Esophagus squamous epithelium (tissue), 5 donors: ENCODE data around the gene DEFB125. TPM values are rescaled to one million over a fixed set of nuclear protein-coding genes. Genes with fewer than 3 reads are reported as not detected.

ENCODE experiments used
- DNase-seq: peaks from one replicate; lab custom pipeline; 2025; lab: John Stamatoyannopoulos, UW
- H3K27ac ChIP-seq, 4 donors: fragments of 200-600 bp; sonication (generic); one replicate each; pipeline ENCODE4 v1.5.1; 2016 to 2019; ENCODE audit warnings: mild to moderate bottlenecking in 1 of 4
- H3K27me3 ChIP-seq, 4 donors: fragments of 200-600 bp; sonication (generic); 1 replicate in 3 of 4; 2 replicates in 1 of 4; pipeline versions ENCODE4 v1.5.1 to v1.6.0; 2017 to 2021; ENCODE audit warnings: antibody characterized with exemption in 1 of 4
- H3K36me3 ChIP-seq, 3 donors: fragments of 200-600 bp; sonication (generic); one replicate each; pipeline ENCODE4 v1.5.1; 2016 to 2019
- H3K4me1 ChIP-seq, 3 donors: fragments of 200-600 bp; sonication (generic); one replicate each; pipeline ENCODE4 v1.5.1; 2017 to 2019
- H3K4me3 ChIP-seq, 4 donors: fragments of 200-600 bp; sonication (generic); 1 replicate in 3 of 4; 2 replicates in 1 of 4; pipeline ENCODE4 v1.5.1; 2016 to 2019; ENCODE audit warnings: mild to moderate bottlenecking in 2 of 4, moderate library complexity in 1 of 4
- H3K9me3 ChIP-seq, 3 donors: fragments of 200-600 bp; sonication (generic); one replicate each; pipeline ENCODE4 v1.5.1; 2016 to 2019
- POLR2A ChIP-seq, 4 donors: fragments of 450-650 bp; IDR thresholded peaks; one replicate each; pipeline ENCODE4 v1.6.1; 2017; ENCODE audit warnings: antibody characterized with exemption in 4 of 4, mild to moderate bottlenecking in 4 of 4, moderate library complexity in 3 of 4
- WGBS, 2 donors: methylation state at CpG; one replicate each; pipeline ENCODE4 v1.1.5; 2018; 5-methylcytosine and 5-hydroxymethylcytosine counted together
- intact Hi-C: fragments of 100-400 bp; cut with DNase I; formaldehyde crosslinking; loops from one replicate; pipeline ENCODE4 v1.15.0; 2022
- total RNA-seq, 4 donors: library from RNA; depleted of rRNA; stranded (reverse); fragments of >200 nt; gene quantifications; one replicate each; pipeline ENCODE4 v1.1.0, GENCODE V29; 2016
- TF ChIP-seq, protein P1 (sequence below), 6 experiments: fragments of 450-650 bp in 4 of 6; fragments of 200-600 bp in 2 of 6; sonication (generic) in 2 of 6; IDR thresholded peaks; one replicate each; pipeline ENCODE4 v1.5.1; 2016 to 2019; ENCODE audit warnings: antibody characterized with exemption in 6 of 6, mild to moderate bottlenecking in 4 of 6, moderate library complexity in 4 of 6
- donor health status: DM: yes; HTN: yes; CAD: no.

Gene DEFB125
- total RNA-seq, 4 donors from 2014 or later = not detected

DNA sequence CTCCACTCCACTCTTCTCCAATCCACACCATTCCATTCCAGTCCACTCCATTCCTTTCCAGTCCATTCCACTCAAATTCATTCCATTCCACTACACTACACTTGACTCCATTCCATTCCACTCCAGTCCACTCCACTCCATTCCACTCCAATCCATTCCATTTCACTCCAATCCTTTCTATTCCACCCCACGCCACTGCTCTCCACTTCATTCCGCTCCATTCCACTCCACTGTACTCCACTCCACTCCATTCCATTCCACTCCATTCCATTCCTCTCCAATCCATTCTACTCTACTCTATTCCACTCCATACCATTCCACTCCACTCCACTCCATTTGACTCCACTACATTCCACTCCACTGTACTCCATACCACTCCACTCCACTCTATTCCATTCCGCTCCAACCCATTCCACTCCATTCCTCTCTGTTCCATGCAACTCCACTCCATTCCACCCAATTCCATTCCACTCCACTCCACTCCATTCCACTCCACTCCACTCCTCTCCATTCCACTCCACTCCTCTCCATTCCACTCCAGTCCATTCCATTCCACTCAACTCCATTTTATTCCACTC lies 23.4 kb upstream of the DEFB125 start:
- Histone ChIP-seq H3K9me3 (no peaks in the 10 kb centered on the region), H3K27ac (no peak overlapping the region), H3K4me1 (no peaks in the 10 kb centered on the region), H3K36me3 (no peaks in the 10 kb centered on the region), H3K4me3 (no peak overlapping the region), H3K27me3 (peaks cover 0 to 32% (median 0%) of the 10 kb centered on the region in 4 donors)
- no peak for DNase-seq
- 74 to 92% methylated on average over 3 of the region's 3 CpGs for WGBS, 2 donors
- intact Hi-C loops = no loop called here
- TF ChIP-seq, protein P1, sequence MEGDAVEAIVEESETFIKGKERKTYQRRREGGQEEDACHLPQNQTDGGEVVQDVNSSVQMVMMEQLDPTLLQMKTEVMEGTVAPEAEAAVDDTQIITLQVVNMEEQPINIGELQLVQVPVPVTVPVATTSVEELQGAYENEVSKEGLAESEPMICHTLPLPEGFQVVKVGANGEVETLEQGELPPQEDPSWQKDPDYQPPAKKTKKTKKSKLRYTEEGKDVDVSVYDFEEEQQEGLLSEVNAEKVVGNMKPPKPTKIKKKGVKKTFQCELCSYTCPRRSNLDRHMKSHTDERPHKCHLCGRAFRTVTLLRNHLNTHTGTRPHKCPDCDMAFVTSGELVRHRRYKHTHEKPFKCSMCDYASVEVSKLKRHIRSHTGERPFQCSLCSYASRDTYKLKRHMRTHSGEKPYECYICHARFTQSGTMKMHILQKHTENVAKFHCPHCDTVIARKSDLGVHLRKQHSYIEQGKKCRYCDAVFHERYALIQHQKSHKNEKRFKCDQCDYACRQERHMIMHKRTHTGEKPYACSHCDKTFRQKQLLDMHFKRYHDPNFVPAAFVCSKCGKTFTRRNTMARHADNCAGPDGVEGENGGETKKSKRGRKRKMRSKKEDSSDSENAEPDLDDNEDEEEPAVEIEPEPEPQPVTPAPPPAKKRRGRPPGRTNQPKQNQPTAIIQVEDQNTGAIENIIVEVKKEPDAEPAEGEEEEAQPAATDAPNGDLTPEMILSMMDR (IDR thresholded peaks at IDR 0.05) = no peak
- no peak for TF ChIP-seq POLR2A (IDR thresholded peaks at IDR 0.05)

DNA sequence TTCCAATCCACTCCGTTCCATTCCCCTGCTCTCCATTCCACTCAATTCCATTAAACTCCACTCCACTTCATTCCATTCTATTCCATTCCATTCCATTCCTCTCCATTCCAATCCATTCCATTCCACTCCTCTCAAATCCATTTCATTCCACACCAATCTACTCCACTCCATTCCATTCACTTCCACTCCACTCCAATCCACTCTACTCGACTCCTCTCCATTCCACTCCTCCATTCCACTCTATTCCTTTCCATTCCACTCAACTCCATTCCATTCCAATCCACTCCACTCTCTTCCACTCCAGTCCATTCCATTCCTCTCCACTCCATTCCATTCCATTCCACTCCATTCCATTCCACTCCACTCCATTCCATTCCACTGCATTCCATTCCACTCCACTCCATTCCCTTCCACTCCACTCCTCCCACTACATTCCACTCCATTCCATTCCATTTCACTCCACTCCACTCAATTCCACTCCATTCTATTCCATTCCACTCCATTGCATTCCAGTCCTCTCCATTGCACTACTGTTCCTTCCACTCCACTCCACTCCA lies 22.6 kb upstream of the DEFB125 start:
- H3K27me3 ChIP-seq = peaks cover 0 to 37% (median 0%) of the 10 kb centered on the region in 4 donors
- no peaks in the 10 kb centered on the region for H3K9me3 ChIP-seq
- no peak overlapping the region for H3K27ac ChIP-seq
- DNase-seq = no peak
- TF ChIP-seq, protein P1 (IDR thresholded peaks at IDR 0.05) = no peak
- no peak for TF ChIP-seq POLR2A (IDR thresholded peaks at IDR 0.05)
- intact Hi-C loops = no loop called here
- no peak overlapping the region for H3K4me3 ChIP-seq
- no peaks in the 10 kb centered on the region for H3K4me1 ChIP-seq
- WGBS, 2 donors = 59 to 66% methylated on average over 2 of the region's 2 CpGs
- no peaks in the 10 kb centered on the region for H3K36me3 ChIP-seq

DNA sequence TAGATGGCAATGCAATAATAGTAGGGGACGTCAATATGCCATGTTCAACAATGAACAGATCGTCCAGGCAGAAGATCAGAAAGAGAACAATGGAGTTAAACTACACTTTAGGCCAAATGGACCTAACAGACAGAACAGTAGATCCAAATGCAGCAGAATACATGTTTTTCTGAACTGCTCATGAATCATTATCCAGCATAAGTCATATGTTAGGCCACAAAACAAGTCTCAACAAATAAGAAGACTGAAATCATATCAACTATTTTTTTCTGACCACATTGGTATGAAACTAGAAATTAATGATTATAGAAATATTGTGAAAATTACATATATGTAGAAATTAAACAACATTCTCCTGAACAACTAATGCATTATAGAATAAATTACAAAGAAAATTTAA lies 10.2 kb upstream of the DEFB125 start:
- no peaks in the 10 kb centered on the region for H3K4me1 ChIP-seq
- 48 to 52% methylated on average over 2 of the region's 2 CpGs for WGBS, 2 donors
- no peak overlapping the region for H3K27ac ChIP-seq
- no peak for DNase-seq
- H3K9me3 ChIP-seq = no peaks in the 10 kb centered on the region
- H3K27me3 ChIP-seq = peaks cover 0 to 27% (median 0%) of the 10 kb centered on the region in 4 donors
- intact Hi-C loops = no loop called here
- H3K36me3 ChIP-seq = no peaks in the 10 kb centered on the region
- H3K4me3 ChIP-seq = no peak overlapping the region
- TF ChIP-seq POLR2A (IDR thresholded peaks at IDR 0.05) = no peak
- TF ChIP-seq, protein P1 (IDR thresholded peaks at IDR 0.05) = no peak

DNA sequence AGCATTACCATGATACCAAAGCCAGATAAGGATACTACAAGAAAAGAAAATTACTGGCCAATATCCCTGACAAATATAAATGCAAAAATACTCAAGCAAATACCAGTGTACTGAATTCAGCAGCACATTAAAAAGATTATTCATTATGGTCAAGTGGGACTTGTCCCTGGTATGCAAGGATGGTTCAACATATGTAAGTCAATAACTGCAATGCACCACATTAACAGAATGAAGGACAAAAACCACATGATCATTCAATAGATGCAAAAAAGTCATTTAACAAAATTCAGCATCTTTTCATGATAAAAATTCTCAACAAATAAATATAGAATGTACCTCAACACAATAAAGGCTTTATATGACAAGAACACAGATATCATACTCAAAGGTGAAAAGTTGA lies 9.1 kb upstream of the DEFB125 start:
- H3K27ac ChIP-seq = no peak overlapping the region
- TF ChIP-seq, protein P1 (IDR thresholded peaks at IDR 0.05) = no peak
- no peak for TF ChIP-seq POLR2A (IDR thresholded peaks at IDR 0.05)
- no peaks in the 10 kb centered on the region for H3K4me1 ChIP-seq
- peaks cover 0 to 25% (median 0%) of the 10 kb centered on the region in 4 donors for H3K27me3 ChIP-seq
- H3K9me3 ChIP-seq = no peaks in the 10 kb centered on the region
- no peak overlapping the region for H3K4me3 ChIP-seq
- intact Hi-C loops = no loop called here
- H3K36me3 ChIP-seq = no peaks in the 10 kb centered on the region
- no peak for DNase-seq

GRCh38 chr20:79565-79964 lies 7.9 kb upstream of the DEFB125 start:
- intact Hi-C loops = no loop called here

More at GRCh38 chr20:79565-79964, 7.9 kb upstream of the DEFB125 start:
- peaks cover 0 to 18% (median 0%) of the 10 kb centered on the region in 4 donors for H3K27me3 ChIP-seq
- H3K4me3 ChIP-seq = no peak overlapping the region
- H3K27ac ChIP-seq = no peak overlapping the region
- no peak for DNase-seq
- H3K4me1 ChIP-seq = no peaks in the 10 kb centered on the region
- H3K9me3 ChIP-seq = no peaks in the 10 kb centered on the region
- 43 to 49% methylated on average over 3 to 4 of the region's 4 CpGs for WGBS, 2 donors
- TF ChIP-seq, protein P1 (IDR thresholded peaks at IDR 0.05) = no peak
- TF ChIP-seq POLR2A (IDR thresholded peaks at IDR 0.05) = no peak
- no peaks in the 10 kb centered on the region for H3K36me3 ChIP-seq
